GM10248 (cell line): ENCODE measurements around the gene RAB3GAP2.

Experiments used
- CTCF ChIA-PET: fragments of 300-600 bp; sonication (Branson Sonifier 250); formaldehyde crosslinking; extraction: SDS; loops from one replicate; lab custom pipeline; 2021; ENCODE audit warnings: antibody characterized with exemption; lab: Yijun Ruan, JAX
- POLR2A ChIA-PET: fragments of 350-650 bp; sonication (Branson Sonifier 250); formaldehyde crosslinking; extraction: SDS; loops from one replicate; lab custom pipeline; 2020; ENCODE audit warnings: antibody characterized with exemption; lab: Yijun Ruan, JAX
- DNase-seq: peaks from one replicate; pipeline ENCODE4 v3.0.0; 2012; ENCODE audit errors: extremely low spot score
- CTCF ChIP-seq: IDR thresholded peaks from 2 replicates; pipeline ENCODE4 v1.5.1; 2012; ENCODE audit warnings: mild to moderate bottlenecking, low read depth; ENCODE audit errors: extremely low read depth, missing control alignments, control extremely low read depth

The RAB3GAP2 gene

GRCh38 chr1:220227393-220227792 is 44.9 kb downstream of the RAB3GAP2 start:
- DNase-seq, result no peak

GRCh38 chr1:220226752-220227151 is 45.5 kb downstream of the RAB3GAP2 start:
- ChIA-PET CTCF (interaction anchor here (1.4 to 5.9 kb wide), 4 partner anchors 8 to 69 kb away, joined by 3 to 75 read pairs (median 26); no protein-coding TSS in a partner anchor), POLR2A (no interaction called here)
- no peak for TF ChIP-seq CTCF
- no peak for DNase-seq

More at GRCh38 chr1:220227393-220227792, 44.9 kb downstream of the RAB3GAP2 start:
- ChIA-PET CTCF (interaction anchor here (1.6 to 5.9 kb wide), 3 partner anchors 9 to 69 kb away, joined by 3 to 75 read pairs (median 48); no protein-coding TSS in a partner anchor), POLR2A (no interaction called here)
- TF ChIP-seq CTCF, result no peak

GRCh38 chr1:220225957-220226356 is 46.3 kb downstream of the RAB3GAP2 start:
- CTCF ChIA-PET, result interaction anchor here (0.9 to 5.8 kb wide), 4 partner anchors 9 to 58 kb away, joined by 3 to 48 read pairs (median 4); no protein-coding TSS in a partner anchor

GRCh38 chr1:220224611-220225124 is 47.6 kb downstream of the RAB3GAP2 start:
- CTCF ChIA-PET, result interaction anchor here (1.0 to 5.8 kb wide), 2 partner anchors 13 to 180 kb away, joined by 3 to 48 read pairs; no protein-coding TSS in a partner anchor
- POLR2A ChIA-PET, result interaction anchor here (0.7 kb wide), 1 partner anchor 46 kb away, joined by 3 read pairs; no protein-coding TSS in a partner anchor
- DNase-seq, result no peak
- TF ChIP-seq CTCF, result no peak

More at GRCh38 chr1:220225957-220226356, 46.3 kb downstream of the RAB3GAP2 start:
- POLR2A ChIA-PET, result no interaction called here
- TF ChIP-seq CTCF, result no peak
- no peak for DNase-seq

GRCh38 chr1:220224033-220224432 is 48.2 kb downstream of the RAB3GAP2 start:
- ChIA-PET POLR2A (no interaction called here), CTCF (interaction anchor here (5.8 kb wide), 1 partner anchor 13 kb away, joined by 48 read pairs; no protein-coding TSS in a partner anchor)
- TF ChIP-seq CTCF, result no peak
- no peak for DNase-seq

- ChIA-PET CTCF (interaction anchor here (5.8 kb wide), 1 partner anchor 14 kb away, joined by 48 read pairs; no protein-coding TSS in a partner anchor), POLR2A (no interaction called here)
- DNase-seq, result no peak
- no peak for TF ChIP-seq CTCF
Measured at GRCh38 chr1:220222939-220223338, 49.3 kb downstream of the RAB3GAP2 start.
